ENCODE data around the gene IER3. TPM values are rescaled to one million over a fixed set of nuclear protein-coding genes. Genes with fewer than 3 reads are reported as not detected.

IER3 gene
- polyA plus RNA-seq, 1 of the 3 experiments (the other 2 are of a cell fraction) = 12.9 TPM

- Histone ChIP-seq H3K9ac (peak overlapping the region; percentile 75), H4K20me1 (ENCODE audit: insufficient read depth) (no peaks in the 10 kb centered on the region), H3K9me3 (no peaks in the 10 kb centered on the region), H3K27ac (ENCODE audit: low read depth in 2 of 2, low read length in 1 of 2) (peak overlapping the region; percentile 95 to 100), H2AFZ (ENCODE audit: low read depth) (no peak overlapping the region; the same call in 1 of the 2 replicates), H3K79me2 (ENCODE audit: insufficient read depth) (no peaks in the 10 kb centered on the region), H3K4me3 (ENCODE audit: low read depth in 2 of 2, low read length in 1 of 2) (peak overlapping the region in 1 of 2 experiments; percentile 9; a peak in 1 of 4 replicates), H3K9me2 (no peaks in the 10 kb centered on the region), H3K4me1 (ENCODE audit: control insufficient read depth in 1 of 2, insufficient read depth in 2 of 2, low read depth in 1 of 2, low read length in 1 of 2) (peaks cover 41 to 50% of the 10 kb centered on the region in 2 experiments), H3K4me2 (peak overlapping the region; percentile 81), H3K27me3 (ENCODE audit: insufficient read depth) (no peaks in the 10 kb centered on the region), H3F3A (replicated peaks; ENCODE audit: insufficient read depth) (peaks cover 30% of the 10 kb centered on the region), H3K36me3 (replicated peaks in 1 of 2; ENCODE audit: control insufficient read depth in 1 of 2, insufficient read depth in 2 of 2, low read length in 1 of 2) (no peaks in the 10 kb centered on the region)
- TF ChIP-seq ELF1 (IDR thresholded peaks at IDR 0.05) (no peak), ZBTB33 (IDR thresholded peaks at IDR 0.05; ENCODE audit: borderline replicate concordance, low read depth) (no peak), SMC3 (IDR thresholded peaks at IDR 0.05; ENCODE audit: low read depth, low read length) (no peak), NRF1 (IDR thresholded peaks at IDR 0.05; ENCODE audit: low read depth, low read length) (no peak), MXI1 (IDR thresholded peaks at IDR 0.05; ENCODE audit: low read depth, low read length) (no peak), REST (IDR thresholded peaks at IDR 0.05; ENCODE audit: low read depth, low read length) (no peak), PBX3 (IDR thresholded peaks at IDR 0.05) (no peak), YY1 (IDR thresholded peaks at IDR 0.05; ENCODE audit: low read depth) (no peak), JUND (IDR thresholded peaks at IDR 0.05) (no peak), SIN3A (IDR thresholded peaks at IDR 0.05; ENCODE audit: borderline replicate concordance, low read depth, low read length) (no peak), GATA2 (CRISPR knock-in tag; IDR thresholded peaks at IDR 0.05) (no peak), RCOR1 (IDR thresholded peaks at IDR 0.05; ENCODE audit: low read length) (no peak), USF2 (IDR thresholded peaks at IDR 0.05; ENCODE audit: borderline replicate concordance, low read depth, low read length) (no peak), FOXM1 (IDR thresholded peaks at IDR 0.05; ENCODE audit: low read depth) (no peak)
- no peak for DNase-seq
- ChIA-PET CTCF (interaction anchor here (0.9 to 3.0 kb wide), 7 partner anchors 27 to 133 kb away, joined by 3 to 15 read pairs (median 3); partner anchors contain the start of gene DHX16), POLR2A (interaction anchor here (1.1 to 1.4 kb wide), 2 partner anchors 12 to 169 kb away, joined by 3 read pairs; no protein-coding TSS in a partner anchor)
These were observed 38.2 kb upstream of the IER3 start for GRCh38 chr6:30782425-30783014.
